Neuronal stem cell (in vitro differentiated cells): Measurements from ENCODE around the gene LCN9.
A peak's percentile ranks its signal among the peaks of the same experiment; 100 is the strongest.

ENCODE experiments used
- DNase-seq: peaks from one replicate; pipeline ENCODE4 v3.0.0-alpha.2; 2013; ENCODE audit warnings: low spot score
- H2AFZ ChIP-seq: one replicate; pipeline ENCODE4 v1.6.1; 2013; ENCODE audit warnings: mild to moderate bottlenecking, low read length, inconsistent platforms
- H2AK5ac ChIP-seq: 2 replicates; pipeline ENCODE4 v1.6.1; 2013; ENCODE audit warnings: low read depth, mild to moderate bottlenecking, inconsistent platforms, low read length, moderate library complexity, mixed read lengths
- H2BK120ac ChIP-seq: 2 replicates; pipeline ENCODE4 v1.6.1; 2013; ENCODE audit warnings: low read depth, mild to moderate bottlenecking, inconsistent platforms, low read length, moderate library complexity, mixed read lengths
- H2BK12ac ChIP-seq: one replicate; pipeline ENCODE4 v1.6.1; 2013; ENCODE audit warnings: low read length, inconsistent platforms
- H2BK15ac ChIP-seq: 2 replicates; pipeline ENCODE4 v1.6.1; 2013; ENCODE audit warnings: mild to moderate bottlenecking, low read length, inconsistent platforms, mixed read lengths
- H2BK5ac ChIP-seq: one replicate; pipeline ENCODE4 v1.6.1; 2013; ENCODE audit warnings: inconsistent platforms, mild to moderate bottlenecking, low read length, moderate library complexity
- H3K14ac ChIP-seq: one replicate; pipeline ENCODE4 v1.6.1; 2013; ENCODE audit warnings: low read length, inconsistent platforms
- H3K18ac ChIP-seq: 2 replicates; pipeline ENCODE4 v1.6.1; 2013; ENCODE audit warnings: low read length, inconsistent platforms
- H3K23ac ChIP-seq: 2 replicates; pipeline ENCODE4 v1.6.1; 2013; ENCODE audit warnings: low read depth, mild to moderate bottlenecking, mixed read lengths, low read length, inconsistent platforms; ENCODE audit not compliant: poor library complexity
- H3K27ac ChIP-seq: replicated peaks from 3 replicates; pipeline ENCODE4 v1.5.1; 2013; ENCODE audit warnings: low read length, inconsistent platforms
- H3K27me3 ChIP-seq, 3 experiments: 2 replicates each; pipeline ENCODE4 v1.6.1; 2013; ENCODE audit warnings: low read length in 3 of 3, mild to moderate bottlenecking in 2 of 3, inconsistent platforms in 1 of 3, low read depth in 1 of 3, mixed read lengths in 1 of 3, moderate library complexity in 1 of 3; ENCODE audit not compliant: control insufficient read depth in 3 of 3, insufficient read depth in 3 of 3
- H3K36me3 ChIP-seq, 2 donors: replicated peaks in 1 of 2; 2 replicates each; pipeline ENCODE4 v1.6.1; 2013; ENCODE audit warnings: low read length in 2 of 2; ENCODE audit not compliant: control insufficient read depth in 2 of 2, insufficient read depth in 2 of 2
- H3K4ac ChIP-seq: 2 replicates; pipeline ENCODE4 v1.6.1; 2013; ENCODE audit warnings: inconsistent platforms, mild to moderate bottlenecking, low read length, moderate library complexity
- H3K4me1 ChIP-seq, 2 donors: 1 replicate in 1 of 2; 2 replicates in 1 of 2; pipeline ENCODE4 v1.6.1; 2013; ENCODE audit warnings: low read length in 2 of 2, low read depth in 1 of 2; ENCODE audit not compliant: control insufficient read depth in 2 of 2, insufficient read depth in 1 of 2
- H3K4me2 ChIP-seq: one replicate; pipeline ENCODE4 v1.6.1; 2013; ENCODE audit warnings: mild to moderate bottlenecking, low read length, inconsistent platforms; ENCODE audit not compliant: insufficient read depth, poor library complexity, severe bottlenecking
- H3K4me3 ChIP-seq, 2 donors: 2 replicates each; pipeline ENCODE4 v1.5.1; 2013; ENCODE audit warnings: low read length in 2 of 2, mild to moderate bottlenecking in 2 of 2, inconsistent platforms in 1 of 2, moderate library complexity in 1 of 2
- H3K79me1 ChIP-seq: one replicate; pipeline ENCODE4 v1.6.1; 2013; ENCODE audit warnings: low read depth, mild to moderate bottlenecking, inconsistent platforms, low read length, moderate library complexity
- H3K9ac ChIP-seq: one replicate; pipeline ENCODE4 v1.6.1; 2013; ENCODE audit warnings: mild to moderate bottlenecking, low read depth, low read length, inconsistent platforms; ENCODE audit not compliant: poor library complexity
- H3K9me3 ChIP-seq, 2 donors: replicated peaks in 1 of 2; 2 replicates each; pipeline versions ENCODE3 to v1.6.1; 2013; ENCODE audit warnings: low read length in 2 of 2, mild to moderate bottlenecking in 2 of 2, inconsistent platforms in 1 of 2, low read depth in 1 of 2, mixed read lengths in 1 of 2, moderate library complexity in 1 of 2; ENCODE audit not compliant: control insufficient read depth in 2 of 2, insufficient read depth in 1 of 2
- H4K8ac ChIP-seq: one replicate; pipeline ENCODE4 v1.6.1; 2013; ENCODE audit warnings: low read depth, mild to moderate bottlenecking, inconsistent platforms, low read length, moderate library complexity
- H4K91ac ChIP-seq: one replicate; pipeline ENCODE4 v1.6.1; 2013; ENCODE audit warnings: low read length, low read depth, mild to moderate bottlenecking, inconsistent platforms; ENCODE audit not compliant: poor library complexity
- WGBS, 2 donors: extraction: QIAGEN DNeasy Blood & Tissue Kit; methylation state at CpG; one replicate each; pipeline ENCODE4 v1.1.7; 2013; ENCODE audit warnings: missing lambda C conversion rate in 2 of 2, mixed read lengths in 1 of 2; ENCODE audit not compliant: insufficient read length in 2 of 2, insufficient replicate concordance in 1 of 2; ENCODE audit errors: extremely low coverage in 2 of 2; 5-methylcytosine and 5-hydroxymethylcytosine counted together

LCN9 gene

DNA sequence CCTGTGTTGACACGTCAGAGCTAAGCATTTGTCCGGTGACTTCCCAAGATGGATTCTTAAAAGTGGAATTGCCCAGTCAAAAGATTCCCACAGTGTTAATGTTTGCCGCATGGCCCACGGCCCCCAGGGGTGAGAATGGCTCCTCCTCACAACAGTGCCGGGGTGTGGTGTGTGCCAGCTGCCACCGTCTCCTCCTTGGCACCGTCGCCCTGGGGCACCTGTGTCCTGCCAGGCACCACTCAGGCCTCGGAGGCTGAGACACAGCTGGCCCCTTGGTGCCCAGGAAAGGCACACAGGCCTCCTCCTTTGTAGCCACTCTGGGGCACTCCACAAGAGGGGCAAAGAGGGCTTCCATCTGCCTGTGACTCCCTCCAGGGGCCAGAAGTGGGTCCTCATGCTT is 43.2 kb downstream of the LCN9 start:
- peak overlapping the region; percentile 18 for H3K9ac ChIP-seq
- H2BK5ac ChIP-seq, result no peak overlapping the region
- no peak overlapping the region for H3K4ac ChIP-seq
- no peak overlapping the region for H2BK15ac ChIP-seq
- peak overlapping the region; percentile 63 for H3K14ac ChIP-seq
- no peak overlapping the region for H3K4me2 ChIP-seq
- no peak overlapping the region for H2BK12ac ChIP-seq
- no peak overlapping the region for H3K23ac ChIP-seq
- no peak for DNase-seq
- H3K4me1 ChIP-seq, result no peaks in the 10 kb centered on the region
- H3K79me1 ChIP-seq, result peaks cover 1% of the 10 kb centered on the region
- H2AK5ac ChIP-seq, result peak overlapping the region; percentile 62
- no peak overlapping the region for H3K27ac ChIP-seq
- no peaks in the 10 kb centered on the region for H3K36me3 ChIP-seq
- peaks cover 0 to 91% (median 11%) of the 10 kb centered on the region in 3 experiments for H3K27me3 ChIP-seq
- H3K9me3 ChIP-seq, result no peaks in the 10 kb centered on the region
- H3K4me3 ChIP-seq, result no peak overlapping the region
- no peak overlapping the region for H2AFZ ChIP-seq
- no peak overlapping the region for H4K91ac ChIP-seq
- H3K18ac ChIP-seq, result no peak overlapping the region
- no peak overlapping the region for H2BK120ac ChIP-seq
- H4K8ac ChIP-seq, result no peak overlapping the region
- WGBS, 2 donors, result no CpG with 5 or more reads among the region's 9 CpGs

DNA sequence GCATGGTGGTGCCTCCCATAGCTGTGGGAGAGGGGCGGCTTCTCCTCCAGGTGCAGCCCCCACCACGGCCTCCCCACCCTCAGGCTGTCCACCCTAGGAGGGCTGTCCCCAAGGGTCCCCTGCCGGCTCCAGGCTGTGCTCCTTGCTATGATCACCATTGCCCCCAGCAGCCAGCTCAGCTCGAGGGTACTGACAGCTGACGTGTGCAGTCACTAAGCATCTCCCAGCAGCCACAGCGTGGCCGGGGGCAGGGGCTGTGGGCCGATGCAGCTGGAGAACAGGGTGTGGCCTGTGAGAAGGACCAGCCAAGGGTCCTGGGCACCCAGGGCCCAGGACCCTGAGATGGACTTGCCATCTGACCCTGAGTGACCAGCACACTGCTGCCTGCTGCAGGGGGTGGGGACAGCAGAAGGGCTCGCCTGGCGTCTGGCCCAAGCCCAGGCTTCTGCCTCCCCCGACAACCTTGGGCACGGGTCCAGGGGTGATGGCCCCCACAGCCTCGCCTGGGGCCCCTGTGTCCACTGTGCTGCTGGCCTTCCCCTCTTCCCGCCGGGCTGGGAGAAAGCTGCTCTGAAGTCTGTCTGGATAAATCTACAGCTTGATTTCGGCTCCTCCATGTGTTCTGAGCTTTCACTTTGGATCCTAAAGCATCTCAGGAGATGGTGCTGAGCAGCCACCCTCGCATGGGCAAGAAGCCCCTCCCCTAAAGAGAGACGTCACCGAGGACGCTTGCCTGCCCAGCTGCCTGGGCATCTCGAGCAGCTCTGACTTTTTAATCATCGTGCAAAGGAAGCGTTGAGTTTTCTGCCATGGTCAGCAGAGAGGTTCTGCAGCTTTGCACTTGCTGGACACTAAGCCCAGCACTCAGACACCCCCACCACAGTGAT is 44.4 kb downstream of the LCN9 start:
- no peak overlapping the region for H2AFZ ChIP-seq
- H3K23ac ChIP-seq, result no peak overlapping the region
- no peak overlapping the region for H4K91ac ChIP-seq
- peak overlapping the region; percentile 49 for H3K18ac ChIP-seq
- WGBS, 2 donors, result no CpG with 5 or more reads among the region's 23 CpGs
- no peak overlapping the region for H2BK120ac ChIP-seq
- H2BK15ac ChIP-seq, result no peak overlapping the region
- no peak for DNase-seq
- H2BK12ac ChIP-seq, result no peak overlapping the region
- no peak overlapping the region for H2AK5ac ChIP-seq
- H3K4me3 ChIP-seq, result no peak overlapping the region
- H3K9ac ChIP-seq, result no peak overlapping the region
- no peaks in the 10 kb centered on the region for H3K4me1 ChIP-seq
- peaks cover 0 to 96% (median 7%) of the 10 kb centered on the region in 3 experiments for H3K27me3 ChIP-seq
- H3K79me1 ChIP-seq, result peaks cover 1% of the 10 kb centered on the region
- H3K4ac ChIP-seq, result no peak overlapping the region
- H3K4me2 ChIP-seq, result no peak overlapping the region
- no peaks in the 10 kb centered on the region for H3K36me3 ChIP-seq
- no peaks in the 10 kb centered on the region for H3K9me3 ChIP-seq
- no peak overlapping the region for H3K27ac ChIP-seq
- H4K8ac ChIP-seq, result no peak overlapping the region
- no peak overlapping the region for H2BK5ac ChIP-seq
- H3K14ac ChIP-seq, result no peak overlapping the region

DNA sequence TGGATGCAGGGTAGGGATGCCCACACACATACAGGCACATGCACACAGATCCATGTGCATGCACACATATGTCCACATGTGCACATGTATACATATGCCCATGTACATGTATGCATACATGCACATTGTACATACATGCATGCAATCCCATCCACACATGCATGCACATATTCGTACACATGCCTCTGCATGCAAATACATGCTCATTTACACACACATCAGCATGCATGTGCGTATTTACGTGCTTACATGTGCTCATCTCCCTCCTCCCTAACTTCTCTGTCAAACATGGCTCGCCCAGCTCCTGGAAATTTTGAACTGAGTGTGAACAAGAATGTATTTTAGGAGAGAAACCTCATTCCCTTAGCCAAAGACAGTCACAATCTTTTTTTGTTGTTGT is 45.1 kb downstream of the LCN9 start:
- H3K4me3 ChIP-seq, result no peak overlapping the region
- WGBS, 2 donors, result no CpG with 5 or more reads among the region's 4 CpGs
- no peaks in the 10 kb centered on the region for H3K9me3 ChIP-seq
- no peak overlapping the region for H2BK15ac ChIP-seq
- H3K9ac ChIP-seq, result no peak overlapping the region
- no peak overlapping the region for H4K8ac ChIP-seq
- no peak overlapping the region for H4K91ac ChIP-seq
- H3K79me1 ChIP-seq, result peaks cover 1% of the 10 kb centered on the region
- H2BK120ac ChIP-seq, result no peak overlapping the region
- H3K4ac ChIP-seq, result no peak overlapping the region
- no peaks in the 10 kb centered on the region for H3K4me1 ChIP-seq
- H3K4me2 ChIP-seq, result no peak overlapping the region
- no peak overlapping the region for H3K14ac ChIP-seq
- H3K36me3 ChIP-seq, result no peaks in the 10 kb centered on the region
- no peak overlapping the region for H2BK5ac ChIP-seq
- no peak overlapping the region for H2AK5ac ChIP-seq
- peaks cover 0 to 96% (median 2%) of the 10 kb centered on the region in 3 experiments for H3K27me3 ChIP-seq
- no peak overlapping the region for H3K27ac ChIP-seq
- no peak overlapping the region for H2BK12ac ChIP-seq
- H3K18ac ChIP-seq, result no peak overlapping the region
- H2AFZ ChIP-seq, result no peak overlapping the region
- DNase-seq, result no peak
- H3K23ac ChIP-seq, result no peak overlapping the region

DNA sequence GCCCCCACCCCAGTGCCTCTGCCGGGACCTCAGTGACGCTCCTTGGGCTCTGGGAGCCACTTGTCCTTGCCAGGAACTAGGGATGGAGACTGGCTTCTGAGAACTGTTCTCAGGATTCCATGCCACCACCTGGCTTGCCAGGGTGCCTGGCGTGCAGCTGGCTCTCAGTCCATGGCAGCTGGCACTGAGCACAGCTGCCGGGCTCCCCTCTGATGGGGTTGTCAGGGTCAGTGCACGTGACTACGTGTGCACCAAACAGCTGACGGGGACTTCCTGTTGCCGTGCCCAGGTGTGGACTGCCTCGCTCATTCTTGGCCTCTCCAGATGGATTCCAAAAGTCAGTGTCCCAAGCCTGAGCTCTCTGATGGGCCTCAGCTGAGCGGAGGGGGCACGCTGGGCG is 48.3 kb downstream of the LCN9 start:
- Histone ChIP-seq H2AFZ (no peak overlapping the region), H4K8ac (no peak overlapping the region), H3K4me2 (no peak overlapping the region), H3K4me3 (no peak overlapping the region), H3K9ac (no peak overlapping the region), H3K27ac (no peak overlapping the region), H3K27me3 (peaks cover 3 to 93% (median 29%) of the 10 kb centered on the region in 3 experiments), H3K18ac (no peak overlapping the region), H2BK120ac (no peak overlapping the region), H3K79me1 (peaks cover 1% of the 10 kb centered on the region), H2AK5ac (no peak overlapping the region), H3K4me1 (no peaks in the 10 kb centered on the region), H3K14ac (no peak overlapping the region), H2BK12ac (no peak overlapping the region), H4K91ac (no peak overlapping the region), H3K9me3 (no peaks in the 10 kb centered on the region), H3K4ac (no peak overlapping the region), H3K36me3 (no peaks in the 10 kb centered on the region), H2BK15ac (no peak overlapping the region), H2BK5ac (no peak overlapping the region), H3K23ac (peak overlapping the region; percentile 20)
- no peak for DNase-seq
- no CpG with 5 or more reads among the region's 12 CpGs for WGBS, 2 donors
